ENCODE measurements around the gene COG5.
A peak's percentile ranks its signal among the peaks of the same experiment; 100 is the strongest.

The COG5 gene

GRCh38 chr7:107321611-107322010 lies 242.1 kb downstream of the COG5 start:
- no peak for DNase-seq

- DNase-seq, result no peak
Measured at GRCh38 chr7:107319724-107320228, 243.9 kb downstream of the COG5 start.

- peak; percentile 87 for DNase-seq
Measured at GRCh38 chr7:107318523-107319160, 245.1 kb downstream of the COG5 start.

- DNase-seq, result peak; percentile 11
Measured at GRCh38 chr7:107315716-107316220, 248.0 kb downstream of the COG5 start.

GRCh38 chr7:107313355-107313754 lies 250.4 kb downstream of the COG5 start:
- DNase-seq, result no peak

GRCh38 chr7:107312418-107312817 lies 251.3 kb downstream of the COG5 start:
- DNase-seq, result no peak

GRCh38 chr7:107309296-107309695 lies 254.4 kb downstream of the COG5 start:
- DNase-seq, result no peak

GRCh38 chr7:107304636-107305035 lies 259.1 kb downstream of the COG5 start:
- DNase-seq, result no peak

- no peak for DNase-seq
Measured at GRCh38 chr7:107304063-107304462, 259.7 kb downstream of the COG5 start.

GRCh38 chr7:107302250-107302847 lies 261.4 kb downstream of the COG5 start:
- no peak for DNase-seq

GRCh38 chr7:107294182-107294581 lies 269.5 kb downstream of the COG5 start:
- no peak for DNase-seq

GRCh38 chr7:107292591-107292990 lies 271.1 kb downstream of the COG5 start:
- DNase-seq, result no peak

- no peak for DNase-seq
Measured at GRCh38 chr7:107291434-107291833, 272.3 kb downstream of the COG5 start.

GRCh38 chr7:107286751-107287621 lies 276.7 kb downstream of the COG5 start:
- DNase-seq, result no peak

- DNase-seq, result no peak
Measured at GRCh38 chr7:107284911-107285479, 278.7 kb downstream of the COG5 start.

- no peak for DNase-seq
Measured at GRCh38 chr7:107277331-107277730, 286.4 kb downstream of the COG5 start.

- no peak for DNase-seq
Measured at GRCh38 chr7:107276220-107276827, 287.4 kb downstream of the COG5 start.

- DNase-seq, result no peak
Measured at GRCh38 chr7:107274506-107274905, 289.2 kb downstream of the COG5 start.

- DNase-seq, result no peak
Measured at GRCh38 chr7:107269790-107270189, 293.9 kb downstream of the COG5 start.

GRCh38 chr7:107268594-107268993 lies 295.1 kb downstream of the COG5 start:
- DNase-seq, result no peak

GRCh38 chr7:107267138-107267537 lies 296.6 kb downstream of the COG5 start:
- DNase-seq, result peak; percentile 67

GRCh38 chr7:107264723-107265122 lies 299.0 kb downstream of the COG5 start:
- no peak for DNase-seq

GRCh38 chr7:107262857-107263256 lies 300.9 kb downstream of the COG5 start:
- peak; percentile 60 for DNase-seq
